ENCODE results near the gene SWAP70.
"Not testable (repeated sequence)": the region's sequence is repeated elsewhere in the genome, so short reads cannot be mapped to it uniquely, and the experiment has no call there.

SWAP70 gene

DNA sequence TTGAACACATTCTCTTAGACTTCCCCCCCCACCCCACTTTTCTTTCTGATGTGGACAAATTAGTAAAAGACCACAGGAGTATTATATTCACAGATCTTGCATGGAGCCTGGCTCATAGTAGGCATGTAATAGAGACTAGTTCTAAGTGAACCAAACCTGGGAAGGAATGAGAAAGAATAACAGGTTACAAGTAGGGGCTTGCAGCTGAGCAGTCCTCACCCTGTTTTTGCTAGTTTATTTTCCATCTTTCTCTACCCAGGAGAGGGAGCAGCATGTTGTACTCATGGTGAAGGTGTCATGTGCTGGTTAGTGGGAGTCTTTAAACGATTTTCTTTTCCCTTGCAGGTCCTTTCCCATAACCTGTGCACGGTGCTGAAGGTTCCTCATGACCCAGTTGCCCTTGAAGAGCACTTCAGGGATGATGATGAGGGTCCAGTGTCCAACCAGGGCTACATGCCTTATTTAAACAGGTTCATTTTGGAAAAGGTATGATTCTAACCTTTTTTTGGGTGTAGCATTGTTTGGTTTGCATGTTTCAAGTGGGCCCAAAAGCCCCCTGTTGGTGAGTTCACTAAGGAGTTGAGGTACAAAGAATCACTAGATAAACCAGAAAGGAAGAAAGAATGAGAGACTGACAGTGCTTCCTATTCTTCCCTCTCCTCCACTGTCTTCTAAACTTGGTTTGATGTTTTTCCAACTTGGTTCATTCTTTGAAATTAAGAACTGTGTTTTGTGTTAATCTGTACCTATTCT lies 30.1 kb downstream of the SWAP70 start:
- Histone ChIP-seq H2BK12ac (ENCODE audit: low read length) (no peak overlapping the region), H3K36me3 (ENCODE audit: control insufficient read depth in 1 of 2, insufficient read depth in 2 of 2, low read length in 2 of 2) (peaks cover 10 to 16% of the 10 kb centered on the region in 2 experiments), H4K12ac (ENCODE audit: low read depth, low read length) (no peak overlapping the region), H3K18ac (ENCODE audit: low read length) (no peak overlapping the region), H3K4me3 (ENCODE audit: low read depth, low read length) (no peak overlapping the region), H2BK5ac (ENCODE audit: low read depth, low read length, poor library complexity) (no peak overlapping the region), H3K27ac (ENCODE audit: low read depth, low read length) (no peak overlapping the region), H3K27me3 (ENCODE audit: insufficient read depth, low read length) (no peaks in the 10 kb centered on the region), H3K9ac (ENCODE audit: low read length) (no peak overlapping the region), H3K4ac (ENCODE audit: low read depth, low read length) (no peak overlapping the region), H3K79me2 (ENCODE audit: control insufficient read depth, insufficient read depth, low read length, poor library complexity) (peaks cover 4% of the 10 kb centered on the region), H3K9me3 (ENCODE audit: insufficient read depth, low read depth, low read length) (no peaks in the 10 kb centered on the region), H3K4me2 (ENCODE audit: low read length) (no peak overlapping the region), H3K14ac (ENCODE audit: low read length) (no peak overlapping the region), H2AFZ (ENCODE audit: insufficient read depth, low read length, poor library complexity) (no peak overlapping the region), H3K23ac (ENCODE audit: low read length) (no peak overlapping the region), H2BK120ac (ENCODE audit: insufficient read depth, low read length, poor library complexity) (no peak overlapping the region), H2AK5ac (ENCODE audit: low read length) (no peak overlapping the region), H4K8ac (ENCODE audit: low read depth, low read length) (no peak overlapping the region), H4K91ac (ENCODE audit: low read depth, low read length) (no peak overlapping the region), H3K4me1 (ENCODE audit: control insufficient read depth in 1 of 2, insufficient read depth in 2 of 2, low read length in 2 of 2) (peaks cover 6% of the 10 kb centered on the region in 2 experiments), H3K79me1 (ENCODE audit: low read length) (no peaks in the 10 kb centered on the region)
- no CpG with 5 or more reads among the region's 2 CpGs for WGBS (ENCODE audit: extremely low coverage, insufficient coverage, insufficient read length)
- DNase-seq = no peak

DNA sequence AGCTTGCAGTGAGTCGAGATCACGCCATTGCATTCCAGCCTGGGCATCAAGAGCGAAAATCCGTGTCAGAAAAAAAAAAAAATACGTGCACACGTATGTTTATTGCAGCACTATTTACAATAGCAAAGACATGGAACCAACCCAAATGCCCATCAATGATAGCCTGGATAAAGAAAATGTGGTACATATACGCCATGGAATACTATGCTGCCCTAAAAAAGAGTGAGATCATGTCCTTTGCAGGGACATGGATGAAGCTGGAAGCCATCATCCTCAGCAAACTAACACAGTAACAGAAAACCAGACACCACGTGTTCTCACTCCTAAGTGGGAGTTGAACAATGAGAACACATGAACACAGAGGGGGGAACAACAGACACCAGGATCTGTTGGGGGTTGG lies 31.4 kb downstream of the SWAP70 start:
- not testable (repeated sequence) for H3K27ac ChIP-seq (ENCODE audit: low read depth, low read length); H2BK5ac ChIP-seq (ENCODE audit: low read depth, low read length, poor library complexity); H3K4ac ChIP-seq (ENCODE audit: low read depth, low read length); H4K8ac ChIP-seq (ENCODE audit: low read depth, low read length); H4K91ac ChIP-seq (ENCODE audit: low read depth, low read length); H3K79me1 ChIP-seq (ENCODE audit: low read length); H3K4me1 ChIP-seq (ENCODE audit: control insufficient read depth in 1 of 2, insufficient read depth in 2 of 2, low read length in 2 of 2); H3K4me3 ChIP-seq (ENCODE audit: low read depth, low read length); H3K9me3 ChIP-seq (ENCODE audit: insufficient read depth, low read depth, low read length); H3K18ac ChIP-seq (ENCODE audit: low read length); DNase-seq; H2BK12ac ChIP-seq (ENCODE audit: low read length); H2AFZ ChIP-seq (ENCODE audit: insufficient read depth, low read length, poor library complexity); H3K9ac ChIP-seq (ENCODE audit: low read length); H3K4me2 ChIP-seq (ENCODE audit: low read length); H3K27me3 ChIP-seq (ENCODE audit: insufficient read depth, low read length); H4K12ac ChIP-seq (ENCODE audit: low read depth, low read length); H2AK5ac ChIP-seq (ENCODE audit: low read length); H2BK120ac ChIP-seq (ENCODE audit: insufficient read depth, low read length, poor library complexity); H3K79me2 ChIP-seq (ENCODE audit: control insufficient read depth, insufficient read depth, low read length, poor library complexity); H3K23ac ChIP-seq (ENCODE audit: low read length); H3K14ac ChIP-seq (ENCODE audit: low read length)
- no CpG with 5 or more reads among the region's 8 CpGs for WGBS (ENCODE audit: extremely low coverage, insufficient coverage, insufficient read length)
- peaks cover 10 to 16% of the 10 kb centered on the region in 2 experiments for H3K36me3 ChIP-seq (ENCODE audit: control insufficient read depth in 1 of 2, insufficient read depth in 2 of 2, low read length in 2 of 2)

DNA sequence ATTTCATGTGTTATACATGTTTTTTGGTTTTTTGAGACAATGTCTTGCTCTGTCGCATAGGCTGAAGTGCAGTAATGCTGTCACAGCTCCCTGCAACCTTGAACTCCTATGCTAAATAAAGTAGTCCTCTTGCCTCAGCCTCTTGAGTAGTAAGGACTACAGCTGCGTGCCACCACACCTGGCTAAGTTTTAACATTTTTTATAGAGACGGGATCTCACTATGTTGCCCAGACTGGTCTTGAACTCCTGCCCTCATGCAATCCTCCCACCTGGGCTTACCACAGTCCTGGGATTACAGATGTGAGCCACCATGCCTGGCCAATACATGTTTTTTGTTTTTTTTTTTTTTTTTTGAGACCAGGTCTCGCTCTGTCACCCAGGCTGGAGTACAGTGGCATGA lies 33.9 kb downstream of the SWAP70 start:
- H3K4me3 ChIP-seq (ENCODE audit: low read depth, low read length) = no peak overlapping the region
- no peak overlapping the region for H4K12ac ChIP-seq (ENCODE audit: low read depth, low read length)
- H3K27me3 ChIP-seq (ENCODE audit: insufficient read depth, low read length) = no peaks in the 10 kb centered on the region
- peaks cover 12 to 16% of the 10 kb centered on the region in 2 experiments for H3K36me3 ChIP-seq (ENCODE audit: control insufficient read depth in 1 of 2, insufficient read depth in 2 of 2, low read length in 2 of 2)
- H2BK120ac ChIP-seq (ENCODE audit: insufficient read depth, low read length, poor library complexity) = no peak overlapping the region
- H3K18ac ChIP-seq (ENCODE audit: low read length) = no peak overlapping the region
- no peak overlapping the region for H3K27ac ChIP-seq (ENCODE audit: low read depth, low read length)
- H3K4ac ChIP-seq (ENCODE audit: low read depth, low read length) = no peak overlapping the region
- WGBS (ENCODE audit: extremely low coverage, insufficient coverage, insufficient read length) = no CpG with 5 or more reads among the region's 4 CpGs
- no peak overlapping the region for H4K91ac ChIP-seq (ENCODE audit: low read depth, low read length)
- no peak overlapping the region for H3K14ac ChIP-seq (ENCODE audit: low read length)
- no peak overlapping the region for H3K4me2 ChIP-seq (ENCODE audit: low read length)
- no peak overlapping the region for H4K8ac ChIP-seq (ENCODE audit: low read depth, low read length)
- no peak overlapping the region for H3K23ac ChIP-seq (ENCODE audit: low read length)
- H2BK5ac ChIP-seq (ENCODE audit: low read depth, low read length, poor library complexity) = no peak overlapping the region
- no peaks in the 10 kb centered on the region for H3K9me3 ChIP-seq (ENCODE audit: insufficient read depth, low read depth, low read length)
- H3K79me2 ChIP-seq (ENCODE audit: control insufficient read depth, insufficient read depth, low read length, poor library complexity) = peaks cover 3% of the 10 kb centered on the region
- H3K4me1 ChIP-seq (ENCODE audit: control insufficient read depth in 1 of 2, insufficient read depth in 2 of 2, low read length in 2 of 2) = peaks cover 0 to 2% of the 10 kb centered on the region in 2 experiments
- H2AFZ ChIP-seq (ENCODE audit: insufficient read depth, low read length, poor library complexity) = no peak overlapping the region
- no peaks in the 10 kb centered on the region for H3K79me1 ChIP-seq (ENCODE audit: low read length)
- H2AK5ac ChIP-seq (ENCODE audit: low read length) = no peak overlapping the region
- DNase-seq = peak; percentile 21 to 66
- no peak overlapping the region for H3K9ac ChIP-seq (ENCODE audit: low read length)
- H2BK12ac ChIP-seq (ENCODE audit: low read length) = no peak overlapping the region

DNA sequence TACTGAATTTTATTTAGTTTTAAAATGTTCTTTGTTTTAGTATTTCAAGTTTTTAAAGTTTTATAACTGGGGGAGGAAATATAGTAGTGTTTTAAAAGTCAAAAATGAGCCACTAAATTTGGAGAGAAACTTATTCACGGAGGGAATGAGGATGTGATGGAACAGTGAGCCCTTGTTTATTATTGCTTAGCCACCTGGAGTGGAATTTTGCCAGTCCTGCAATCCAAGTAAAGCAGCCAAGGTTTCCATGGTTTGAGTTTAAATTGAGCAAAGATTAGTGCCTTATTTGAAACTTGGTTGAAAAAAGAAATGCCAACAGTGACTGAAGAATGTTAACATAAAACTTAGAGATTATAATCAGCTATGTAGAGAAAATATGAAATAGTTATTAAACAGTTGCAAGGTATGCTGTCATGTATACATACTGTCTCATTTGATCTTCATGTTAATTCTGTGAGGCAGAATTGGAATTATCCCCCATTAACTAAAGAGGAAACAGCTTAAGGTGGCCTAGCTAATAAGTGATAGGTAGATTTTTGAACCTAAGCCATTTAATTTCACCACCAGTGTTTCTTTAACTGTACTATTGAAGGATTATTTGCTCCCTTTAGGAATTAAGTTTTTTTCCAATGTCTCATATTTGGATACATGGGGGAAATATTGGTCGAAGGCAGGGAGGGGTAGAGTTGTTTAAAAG lies 36.4 kb downstream of the SWAP70 start:
- H3K27me3 ChIP-seq (ENCODE audit: insufficient read depth, low read length) = no peaks in the 10 kb centered on the region
- no peaks in the 10 kb centered on the region for H3K79me1 ChIP-seq (ENCODE audit: low read length)
- no peaks in the 10 kb centered on the region for H3K4me1 ChIP-seq (ENCODE audit: control insufficient read depth in 1 of 2, insufficient read depth in 2 of 2, low read length in 2 of 2)
- H3K4ac ChIP-seq (ENCODE audit: low read depth, low read length) = no peak overlapping the region
- H4K91ac ChIP-seq (ENCODE audit: low read depth, low read length) = no peak overlapping the region
- no peak overlapping the region for H3K4me2 ChIP-seq (ENCODE audit: low read length)
- no peak overlapping the region for H2AK5ac ChIP-seq (ENCODE audit: low read length)
- H3K14ac ChIP-seq (ENCODE audit: low read length) = no peak overlapping the region
- WGBS (ENCODE audit: extremely low coverage, insufficient coverage, insufficient read length) = no CpG with 5 or more reads among the region's 2 CpGs
- H2BK5ac ChIP-seq (ENCODE audit: low read depth, low read length, poor library complexity) = no peak overlapping the region
- H4K8ac ChIP-seq (ENCODE audit: low read depth, low read length) = no peak overlapping the region
- H3K23ac ChIP-seq (ENCODE audit: low read length) = no peak overlapping the region
- no peak overlapping the region for H3K18ac ChIP-seq (ENCODE audit: low read length)
- peak in 1 of 2 donors; percentile 9 for DNase-seq
- H3K4me3 ChIP-seq (ENCODE audit: low read depth, low read length) = no peak overlapping the region
- H2BK12ac ChIP-seq (ENCODE audit: low read length) = no peak overlapping the region
- H2BK120ac ChIP-seq (ENCODE audit: insufficient read depth, low read length, poor library complexity) = no peak overlapping the region
- H3K9ac ChIP-seq (ENCODE audit: low read length) = no peak overlapping the region
- H3K27ac ChIP-seq (ENCODE audit: low read depth, low read length) = no peak overlapping the region
- H3K9me3 ChIP-seq (ENCODE audit: insufficient read depth, low read depth, low read length) = no peaks in the 10 kb centered on the region
- H4K12ac ChIP-seq (ENCODE audit: low read depth, low read length) = no peak overlapping the region
- H3K79me2 ChIP-seq (ENCODE audit: control insufficient read depth, insufficient read depth, low read length, poor library complexity) = peaks cover 1% of the 10 kb centered on the region
- H3K36me3 ChIP-seq (ENCODE audit: control insufficient read depth in 1 of 2, insufficient read depth in 2 of 2, low read length in 2 of 2) = peaks cover 9 to 12% of the 10 kb centered on the region in 2 experiments
- H2AFZ ChIP-seq (ENCODE audit: insufficient read depth, low read length, poor library complexity) = no peak overlapping the region
